ENCODE data around the gene ENTREP1.

The ENTREP1 gene

DNA sequence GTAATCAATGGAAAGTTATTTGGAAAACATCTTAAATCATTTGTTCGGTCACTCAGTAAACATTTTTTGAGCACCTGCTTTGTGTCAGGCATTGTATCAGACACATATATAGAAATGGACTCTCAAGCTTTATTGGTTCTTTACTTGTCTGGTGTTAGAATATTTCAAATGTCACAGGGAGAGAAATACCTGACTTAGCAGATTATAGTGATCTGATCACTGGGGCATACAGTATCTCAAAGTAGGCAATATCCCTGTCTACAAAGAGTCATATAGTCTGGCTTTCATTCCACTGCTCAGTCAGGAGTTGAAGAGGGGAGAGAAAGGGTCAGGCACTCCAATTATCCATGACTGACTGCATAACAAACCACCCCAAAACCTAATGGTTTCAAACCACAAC, 30.2 kb downstream of the ENTREP1 start:
- in situ Hi-C loops (cut with MboI; ENCODE audit: low pct_unique_long_range_greater_than_20kb, low sequenced_read_pairs), result no loop called here
- no peak for DNase-seq

GRCh38 chr9:69357030-69357775, 32.2 kb downstream of the ENTREP1 start:
- no peak for DNase-seq
- in situ Hi-C loops (cut with MboI; ENCODE audit: low pct_unique_long_range_greater_than_20kb, low sequenced_read_pairs), result no loop called here

DNA sequence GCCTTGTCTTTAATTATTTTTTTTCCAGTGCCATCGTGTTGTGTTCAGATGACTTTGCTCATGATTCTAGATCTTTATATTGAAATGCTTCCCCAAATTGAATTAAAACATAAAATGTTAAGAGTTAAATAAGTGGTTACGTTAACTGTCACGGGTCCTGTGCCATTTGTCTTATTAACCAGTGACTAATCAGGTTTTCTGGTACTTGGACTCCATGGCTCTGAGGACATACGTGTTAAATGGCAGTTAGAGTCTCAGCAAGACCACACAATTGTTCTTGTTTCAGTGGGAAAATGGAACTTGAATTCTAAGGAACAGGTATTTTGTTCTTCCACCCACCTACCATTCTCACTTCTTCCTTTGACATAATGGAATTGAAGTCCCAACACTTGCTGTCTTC, 32.8 kb downstream of the ENTREP1 start:
- in situ Hi-C loops (cut with MboI; ENCODE audit: low pct_unique_long_range_greater_than_20kb, low sequenced_read_pairs), result no loop called here
- DNase-seq, result no peak

- no peak for DNase-seq
- in situ Hi-C loops (cut with MboI; ENCODE audit: low pct_unique_long_range_greater_than_20kb, low sequenced_read_pairs), result no loop called here
Observed at GRCh38 chr9:69363191-69363590, 38.2 kb downstream of the ENTREP1 start.

GRCh38 chr9:69364510-69365150, 39.6 kb downstream of the ENTREP1 start:
- in situ Hi-C loops (cut with MboI; ENCODE audit: low pct_unique_long_range_greater_than_20kb, low sequenced_read_pairs), result no loop called here
- DNase-seq, result no peak

- in situ Hi-C loops (cut with MboI; ENCODE audit: low pct_unique_long_range_greater_than_20kb, low sequenced_read_pairs), result no loop called here
- DNase-seq, result no peak
Observed at GRCh38 chr9:69370430-69370829, 45.4 kb downstream of the ENTREP1 start.

GRCh38 chr9:69371001-69371400, 46.0 kb downstream of the ENTREP1 start:
- in situ Hi-C loops (cut with MboI; ENCODE audit: low pct_unique_long_range_greater_than_20kb, low sequenced_read_pairs), result no loop called here
- no peak for DNase-seq

GRCh38 chr9:69376651-69377050, 51.6 kb downstream of the ENTREP1 start:
- in situ Hi-C loops (cut with MboI; ENCODE audit: low pct_unique_long_range_greater_than_20kb, low sequenced_read_pairs), result no loop called here
- DNase-seq, result no peak

GRCh38 chr9:69377291-69377690, 52.3 kb downstream of the ENTREP1 start:
- in situ Hi-C loops (cut with MboI; ENCODE audit: low pct_unique_long_range_greater_than_20kb, low sequenced_read_pairs), result no loop called here

DNA sequence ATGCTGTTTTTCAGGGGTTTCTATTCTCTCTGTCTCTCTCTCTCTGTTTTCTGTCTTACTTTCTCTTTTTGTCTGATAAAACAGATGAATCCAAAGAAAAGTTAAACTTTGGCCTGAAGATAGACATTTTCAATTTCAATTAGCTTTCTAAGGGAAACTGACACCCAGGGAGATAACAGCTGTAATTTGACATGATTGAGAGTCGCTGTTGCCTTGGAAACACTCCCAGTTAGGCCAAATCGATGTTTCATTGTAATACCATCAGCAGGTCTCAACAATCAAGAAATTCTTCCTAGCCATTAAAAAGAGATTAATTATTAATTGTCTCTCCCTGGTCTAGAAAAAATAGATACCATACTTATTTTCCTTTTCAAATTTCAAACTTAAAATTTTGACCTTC, 53.0 kb downstream of the ENTREP1 start:
- DNase-seq, result no peak
- in situ Hi-C loops (cut with MboI; ENCODE audit: low pct_unique_long_range_greater_than_20kb, low sequenced_read_pairs), result no loop called here

More at GRCh38 chr9:69377291-69377690, 52.3 kb downstream of the ENTREP1 start:
- no peak for DNase-seq

DNA sequence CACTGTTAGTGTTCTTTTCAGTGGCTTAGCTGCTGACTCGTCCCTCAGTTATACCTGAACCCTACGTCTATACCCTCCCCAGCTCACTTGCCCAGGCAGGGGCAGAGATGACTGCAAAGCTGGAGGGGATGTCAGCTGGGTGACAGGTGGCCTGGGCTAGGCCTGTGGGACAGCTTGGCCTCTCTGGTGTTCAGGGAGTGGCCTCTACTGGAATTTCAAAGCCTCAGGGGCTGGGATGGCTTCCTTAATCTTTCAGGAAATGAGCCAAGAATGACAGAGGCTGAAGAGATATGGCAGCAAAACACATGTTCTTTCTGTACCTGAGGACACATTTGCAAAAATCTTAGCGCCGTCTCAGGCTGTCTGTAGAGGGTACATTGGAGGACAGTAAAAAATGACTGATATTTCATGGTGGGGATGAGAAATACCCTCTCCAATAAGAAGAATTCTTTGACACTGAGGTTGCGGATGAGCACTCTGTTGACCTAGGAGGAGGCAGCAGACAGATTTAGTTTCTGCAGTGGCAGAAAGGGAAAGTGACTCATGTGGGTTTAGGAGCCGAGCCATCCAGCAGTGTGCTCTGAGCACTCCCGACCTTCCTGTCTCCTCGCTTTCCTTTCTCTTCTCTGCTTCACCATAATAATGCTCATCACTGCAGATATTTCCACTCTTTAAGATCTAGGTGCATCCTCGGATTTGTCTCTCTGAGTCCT, 54.4 kb downstream of the ENTREP1 start:
- DNase-seq, result no peak
- in situ Hi-C loops (cut with MboI; ENCODE audit: low pct_unique_long_range_greater_than_20kb, low sequenced_read_pairs), result no loop called here

DNA sequence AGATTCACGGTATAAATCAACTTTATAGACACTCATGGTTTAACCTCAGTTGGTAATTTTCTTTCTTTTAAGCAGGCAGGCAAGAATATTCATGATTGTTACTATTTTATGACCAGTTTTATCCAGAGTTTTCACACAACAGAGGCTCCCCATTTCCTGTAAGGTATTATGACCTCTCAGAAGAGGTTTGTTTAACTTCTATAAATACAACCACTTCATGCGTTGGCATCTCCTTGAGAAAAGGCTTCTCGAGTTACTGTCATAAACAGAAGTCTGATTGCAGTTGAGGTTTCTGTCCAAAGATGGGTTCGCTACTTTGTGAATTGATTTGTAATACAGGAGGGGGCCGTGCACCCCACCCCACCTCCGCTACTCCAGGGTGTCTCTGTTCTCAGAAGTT, 55.3 kb downstream of the ENTREP1 start:
- DNase-seq, result no peak
- in situ Hi-C loops (cut with MboI; ENCODE audit: low pct_unique_long_range_greater_than_20kb, low sequenced_read_pairs), result no loop called here

GRCh38 chr9:69380811-69381210, 55.8 kb downstream of the ENTREP1 start:
- in situ Hi-C loops (cut with MboI; ENCODE audit: low pct_unique_long_range_greater_than_20kb, low sequenced_read_pairs), result no loop called here
- no peak for DNase-seq

DNA sequence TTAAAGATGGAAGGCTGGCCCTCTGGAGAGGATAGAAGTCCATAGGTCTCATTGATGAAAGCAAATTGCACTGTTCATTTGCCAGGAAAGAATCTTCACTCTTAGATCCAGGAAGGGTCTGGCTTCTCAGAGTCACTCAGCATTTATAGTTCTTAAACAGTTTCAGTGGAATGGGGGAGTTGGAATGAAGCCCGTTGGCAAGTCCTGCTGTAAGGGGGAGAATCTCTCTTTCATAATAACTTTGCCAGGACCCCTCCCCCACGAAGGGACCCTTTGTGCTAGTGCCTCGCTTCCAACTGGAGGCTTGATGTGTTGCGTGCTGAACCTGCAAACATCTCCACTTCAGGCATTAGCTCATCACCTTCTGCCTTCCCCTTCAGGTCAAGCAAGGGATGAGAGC, 57.1 kb downstream of the ENTREP1 start:
- in situ Hi-C loops (cut with MboI; ENCODE audit: low pct_unique_long_range_greater_than_20kb, low sequenced_read_pairs), result no loop called here
- DNase-seq, result no peak

DNA sequence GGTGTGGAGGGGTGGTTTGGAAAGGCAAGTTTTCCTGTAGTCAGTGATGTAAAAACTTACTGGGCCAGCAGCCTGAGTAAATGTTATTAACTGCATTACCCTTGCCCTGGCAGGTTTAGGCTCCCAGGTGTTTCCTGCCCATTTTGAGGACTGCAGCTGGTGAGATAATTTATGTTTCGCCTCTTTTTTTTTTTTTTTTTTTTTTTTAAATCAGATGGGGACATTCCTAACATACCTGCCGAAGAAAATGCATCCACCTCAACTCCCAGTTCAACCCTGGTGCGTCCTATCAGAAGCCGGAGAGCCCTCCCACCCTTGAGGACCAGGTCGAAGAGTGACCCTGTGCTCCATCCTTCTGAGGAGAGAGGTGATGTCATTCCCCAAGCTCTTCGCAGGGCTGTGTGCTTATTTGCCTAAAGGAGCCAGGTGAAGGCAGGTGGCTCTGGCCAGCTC, 60.6 kb downstream of the ENTREP1 start:
- DNase-seq, result no peak
- in situ Hi-C loops (cut with MboI; ENCODE audit: low pct_unique_long_range_greater_than_20kb, low sequenced_read_pairs), result no loop called here

DNA sequence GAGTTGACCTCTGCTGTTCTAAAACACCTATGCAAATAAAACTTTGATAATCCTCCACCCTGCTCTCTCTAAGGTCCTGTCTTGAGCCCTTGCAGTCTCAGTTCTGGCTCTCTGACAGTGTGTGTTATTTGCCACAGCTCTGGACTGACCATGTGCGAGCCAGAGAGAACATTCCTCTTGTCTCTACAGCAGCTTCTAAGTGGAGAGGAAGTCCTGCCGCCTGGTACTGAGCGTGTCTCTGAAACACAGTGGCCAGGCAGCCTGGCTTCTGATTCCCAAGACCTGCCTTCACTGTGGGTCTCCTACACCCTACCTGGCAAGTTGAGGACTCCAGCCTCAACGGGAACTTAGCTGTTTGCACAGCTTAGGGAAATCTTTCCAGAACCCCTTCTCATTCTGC, 61.6 kb downstream of the ENTREP1 start:
- DNase-seq, result no peak
- in situ Hi-C loops (cut with MboI; ENCODE audit: low pct_unique_long_range_greater_than_20kb, low sequenced_read_pairs), result no loop called here

DNA sequence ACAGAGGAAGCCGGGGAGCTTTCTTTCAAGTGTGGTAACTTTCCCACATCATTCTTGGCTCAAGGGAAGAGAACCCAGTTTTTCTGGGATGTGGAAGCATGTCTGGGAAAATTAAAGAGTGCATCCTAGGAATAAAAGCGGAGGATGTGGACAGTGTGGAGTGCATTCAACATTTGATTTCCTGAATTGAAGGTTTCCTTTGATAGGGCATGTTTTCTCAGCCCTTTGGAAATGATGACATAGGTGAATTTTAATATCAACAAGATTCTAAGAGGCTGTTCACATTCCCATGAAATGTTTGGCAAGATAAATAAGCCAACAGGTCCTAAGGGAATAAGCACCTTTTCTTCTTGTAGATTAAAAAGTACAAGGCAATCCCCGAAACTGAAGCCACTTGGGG, 63.6 kb downstream of the ENTREP1 start:
- in situ Hi-C loops (cut with MboI; ENCODE audit: low pct_unique_long_range_greater_than_20kb, low sequenced_read_pairs), result no loop called here
- no peak for DNase-seq

GRCh38 chr9:69389437-69389995, 64.5 kb downstream of the ENTREP1 start:
- DNase-seq, result no peak

DNA sequence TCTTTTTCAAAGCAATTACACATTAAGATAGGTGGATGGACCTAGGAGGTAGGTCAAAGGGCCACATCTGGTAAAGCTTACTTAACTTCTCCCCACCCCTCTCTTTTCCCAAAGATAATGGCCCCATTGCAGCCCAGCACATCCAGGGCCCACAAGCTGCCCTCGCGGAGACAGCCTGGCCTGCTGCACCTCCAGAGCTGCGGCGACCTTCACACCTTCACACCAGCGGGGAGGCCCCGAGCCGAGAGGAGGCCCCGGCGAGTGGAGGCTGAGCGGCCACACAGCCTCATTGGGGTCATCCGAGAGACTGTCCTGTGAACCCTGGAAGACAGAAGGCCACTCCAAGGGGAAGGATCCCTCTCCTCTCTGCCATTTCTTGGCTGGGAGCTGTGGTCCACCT, 66.5 kb downstream of the ENTREP1 start:
- no peak for DNase-seq
- in situ Hi-C loops (cut with MboI; ENCODE audit: low pct_unique_long_range_greater_than_20kb, low sequenced_read_pairs), result no loop called here

More at GRCh38 chr9:69389437-69389995, 64.5 kb downstream of the ENTREP1 start:
- in situ Hi-C loops (cut with MboI; ENCODE audit: low pct_unique_long_range_greater_than_20kb, low sequenced_read_pairs), result no loop called here

DNA sequence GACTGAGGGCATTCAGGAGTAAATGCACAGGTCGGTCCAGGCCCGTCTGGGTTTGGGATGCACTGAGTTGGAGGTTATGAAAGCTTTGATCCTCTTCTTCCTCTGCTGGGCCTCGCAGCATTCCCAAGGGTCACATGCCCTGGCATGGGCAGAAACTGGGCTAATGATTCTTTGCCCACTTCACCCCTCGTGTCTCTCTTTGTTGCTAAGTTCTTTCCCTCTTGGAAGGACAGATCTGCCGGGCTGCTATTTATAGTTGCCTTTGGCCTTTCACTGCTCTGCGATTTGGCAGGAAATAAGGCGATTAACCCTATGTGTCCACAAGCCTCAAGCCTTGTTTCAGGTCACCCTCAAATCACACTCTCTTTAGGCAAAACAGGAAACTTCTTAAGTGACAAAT, 66.9 kb downstream of the ENTREP1 start:
- in situ Hi-C loops (cut with MboI; ENCODE audit: low pct_unique_long_range_greater_than_20kb, low sequenced_read_pairs), result no loop called here

More for the DNA sequence above, 66.9 kb downstream of the ENTREP1 start:
- no peak for DNase-seq
